Middle frontal gyrus (tissue), 1 donor: ENCODE results near the gene COL12A1.

ENCODE experiments used
- DNase-seq: peaks from one replicate; pipeline ENCODE4 v3.0.0-alpha.2; 2015; ENCODE audit warnings: low spot score; ENCODE audit errors: extremely low spot score

Gene COL12A1

DNA sequence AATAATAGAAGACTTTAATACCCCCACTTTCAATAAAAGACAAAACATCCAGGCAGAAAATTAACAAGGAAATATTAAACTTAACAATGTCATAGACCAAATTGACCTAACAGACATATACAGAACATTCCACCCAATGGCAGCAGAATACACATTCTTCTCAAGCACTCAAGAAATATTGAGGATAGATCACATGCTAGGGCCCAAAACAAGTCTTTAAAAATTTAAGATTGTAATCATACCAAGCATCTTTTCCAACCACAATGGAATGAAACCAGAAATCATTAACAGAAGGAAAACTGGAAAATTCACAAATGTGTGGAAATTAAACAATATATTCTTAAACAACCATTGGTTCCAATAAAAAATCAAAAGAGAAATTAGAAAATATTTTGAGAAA lies 161.0 kb downstream of the COL12A1 start:
- no peak for DNase-seq

GRCh38 chr6:75041381-75041780 lies 164.5 kb downstream of the COL12A1 start:
- DNase-seq: no peak
